Measurements from ENCODE around the gene RHOB.

DNA sequence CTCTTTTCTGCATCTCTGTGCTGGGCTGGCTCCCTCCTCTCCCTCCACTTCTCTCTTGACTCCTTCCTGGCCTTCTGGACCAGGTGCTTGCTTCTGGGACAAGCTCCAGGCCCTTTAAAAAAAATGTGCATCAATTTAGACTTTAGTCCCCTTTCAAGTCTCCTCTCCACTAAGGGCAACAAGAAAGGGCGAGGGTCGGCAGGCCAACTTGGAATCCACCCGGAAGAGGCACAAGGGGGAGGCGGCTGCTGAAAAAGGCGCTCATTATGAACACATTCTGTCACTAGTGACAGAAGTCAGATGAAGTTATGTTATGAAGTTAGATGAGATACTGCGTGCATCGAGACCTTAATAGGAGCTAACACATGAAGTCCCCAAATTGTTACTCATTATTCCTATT is 13.6 kb upstream of the RHOB start:
- TF ChIP-seq, protein P1, sequence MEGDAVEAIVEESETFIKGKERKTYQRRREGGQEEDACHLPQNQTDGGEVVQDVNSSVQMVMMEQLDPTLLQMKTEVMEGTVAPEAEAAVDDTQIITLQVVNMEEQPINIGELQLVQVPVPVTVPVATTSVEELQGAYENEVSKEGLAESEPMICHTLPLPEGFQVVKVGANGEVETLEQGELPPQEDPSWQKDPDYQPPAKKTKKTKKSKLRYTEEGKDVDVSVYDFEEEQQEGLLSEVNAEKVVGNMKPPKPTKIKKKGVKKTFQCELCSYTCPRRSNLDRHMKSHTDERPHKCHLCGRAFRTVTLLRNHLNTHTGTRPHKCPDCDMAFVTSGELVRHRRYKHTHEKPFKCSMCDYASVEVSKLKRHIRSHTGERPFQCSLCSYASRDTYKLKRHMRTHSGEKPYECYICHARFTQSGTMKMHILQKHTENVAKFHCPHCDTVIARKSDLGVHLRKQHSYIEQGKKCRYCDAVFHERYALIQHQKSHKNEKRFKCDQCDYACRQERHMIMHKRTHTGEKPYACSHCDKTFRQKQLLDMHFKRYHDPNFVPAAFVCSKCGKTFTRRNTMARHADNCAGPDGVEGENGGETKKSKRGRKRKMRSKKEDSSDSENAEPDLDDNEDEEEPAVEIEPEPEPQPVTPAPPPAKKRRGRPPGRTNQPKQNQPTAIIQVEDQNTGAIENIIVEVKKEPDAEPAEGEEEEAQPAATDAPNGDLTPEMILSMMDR (IDR thresholded peaks at IDR 0.05): no peak
- TF ChIP-seq EZH2 (IDR thresholded peaks at IDR 0.05) (no peak), EZH2phosphoT487 (IDR thresholded peaks at IDR 0.05) (no peak)
